Vagina (tissue), 2 donors: ENCODE data around the gene CHMP4B.

Source experiments
- CTCF ChIP-seq, 3 experiments: fragments of 450-650 bp in 2 of 3; fragments of 200-600 bp in 1 of 3; sonication (generic) in 1 of 3; IDR thresholded peaks; one replicate each; pipeline ENCODE4 v1.5.1; 2017 to 2019; ENCODE audit warnings: antibody characterized with exemption in 3 of 3, mild to moderate bottlenecking in 2 of 3, moderate library complexity in 2 of 3
- POLR2A ChIP-seq, 2 donors: fragments of 450-650 bp; IDR thresholded peaks; one replicate each; pipeline ENCODE4 v1.6.1; 2017; ENCODE audit warnings: antibody characterized with exemption in 2 of 2, mild to moderate bottlenecking in 2 of 2, moderate library complexity in 2 of 2

GRCh38 chr20:33796907-33797544 is 14.1 kb upstream of the CHMP4B start:
- no peak for TF ChIP-seq POLR2A (IDR thresholded peaks at IDR 0.05)
- TF ChIP-seq CTCF (IDR thresholded peaks at IDR 0.05): no peak
